NCI-H2196 treated with DMSO at 0.1 percent for 48 hours (cell line): ENCODE results near the gene C10orf62.

Experiments used
- DNase-seq: peaks from one replicate; lab custom pipeline; 2025; ENCODE audit not compliant: unreplicated experiment; lab: John Stamatoyannopoulos, UW

C10orf62 gene

GRCh38 chr10:97584798-97585438, 4.6 kb upstream of the C10orf62 start:
- no peak for DNase-seq

- no peak for DNase-seq
Observed at GRCh38 chr10:97585439-97585811, 4.1 kb upstream of the C10orf62 start.

- no peak for DNase-seq
Observed at GRCh38 chr10:97587183-97587582, 2.3 kb upstream of the C10orf62 start.

GRCh38 chr10:97590082-97590747, 694 bp downstream of the C10orf62 start:
- no peak for DNase-seq

GRCh38 chr10:97590748-97591495, 1.4 kb downstream of the C10orf62 start:
- no peak for DNase-seq

GRCh38 chr10:97593421-97593820, 3.9 kb downstream of the C10orf62 start:
- no peak for DNase-seq

GRCh38 chr10:97596101-97597082, 6.9 kb downstream of the C10orf62 start:
- no peak for DNase-seq

GRCh38 chr10:97597778-97598177, 8.3 kb downstream of the C10orf62 start:
- DNase-seq, result no peak

GRCh38 chr10:97598407-97599271, 9.1 kb downstream of the C10orf62 start:
- no peak for DNase-seq

- no peak for DNase-seq
Observed at GRCh38 chr10:97599272-97599619, 9.7 kb downstream of the C10orf62 start.

GRCh38 chr10:97600616-97601015, 11.1 kb downstream of the C10orf62 start:
- DNase-seq, result no peak

- DNase-seq, result no peak
Observed at GRCh38 chr10:97601268-97602215, 12.0 kb downstream of the C10orf62 start.

GRCh38 chr10:97607095-97607636, 17.6 kb downstream of the C10orf62 start:
- no peak for DNase-seq

GRCh38 chr10:97608991-97609561, 19.6 kb downstream of the C10orf62 start:
- DNase-seq, result no peak

GRCh38 chr10:97611473-97611872, 22.0 kb downstream of the C10orf62 start:
- no peak for DNase-seq

- no peak for DNase-seq
Observed at GRCh38 chr10:97612386-97612785, 22.9 kb downstream of the C10orf62 start.

- no peak for DNase-seq
Observed at GRCh38 chr10:97618285-97618684, 28.8 kb downstream of the C10orf62 start.

- DNase-seq, result no peak
Observed at GRCh38 chr10:97618733-97619132, 29.2 kb downstream of the C10orf62 start.
